AG04449 (cell line): ENCODE results near the gene ADAM15.

Experiments used
- CTCF ChIA-PET: fragments of 350-600 bp; formaldehyde crosslinking; extraction: SDS; loops from one replicate; lab custom pipeline; 2021; ENCODE audit warnings: antibody characterized with exemption; lab: Yijun Ruan, JAX
- POLR2A ChIA-PET: fragments of 400-600, 350-600 bp; formaldehyde crosslinking; extraction: SDS; loops from one replicate; lab custom pipeline; 2020; ENCODE audit warnings: antibody characterized with exemption, inconsistent platforms; lab: Yijun Ruan, JAX
- DNase-seq: peaks from one replicate; pipeline ENCODE4 v3.0.0-alpha.2; 2010; ENCODE audit warnings: low read depth, low spot score
- H3K4me3 ChIP-seq: 2 replicates; pipeline ENCODE4 v1.5.1; 2011; ENCODE audit warnings: low read depth, mild to moderate bottlenecking, control low read depth, low read length
- CTCF ChIP-seq: IDR thresholded peaks from one replicate; pipeline ENCODE4 v1.5.1; 2011; ENCODE audit warnings: mild to moderate bottlenecking, moderate library complexity, low read length, control low read depth, inconsistent platforms; ENCODE audit not compliant: insufficient read depth; ENCODE audit errors: missing control alignments

Gene ADAM15

GRCh38 chr1:155063550-155064110 lies 12.5 kb downstream of the ADAM15 start, which contains the start of gene EFNA4:
Gene EFNA4, plus strand, starts transcription at chr1:155063740. Its CDS starts 84 bp downstream, at chr1:155063824.
- POLR2A ChIA-PET: no interaction called here
- no peak for TF ChIP-seq CTCF
- H3K4me3 ChIP-seq: peak within 1 kb of the TSS; percentile 96
- DNase-seq: no peak
- CTCF ChIA-PET: interaction anchor here (1.3 to 17.3 kb wide), 8 partner anchors 11 to 109 kb away, joined by 3 to 433 read pairs (median 8); partner anchors contain the start of genes ADAM15, EFNA3 and KRTCAP2

GRCh38 chr1:155064111-155064831 lies 13.2 kb downstream of the ADAM15 start:
- POLR2A ChIA-PET: no interaction called here
- no peak for TF ChIP-seq CTCF
- H3K4me3 ChIP-seq: peak overlapping the region; percentile 96
- CTCF ChIA-PET: interaction anchor here (0.9 to 17.3 kb wide), 9 partner anchors 10 to 109 kb away, joined by 3 to 433 read pairs (median 7); partner anchors contain the start of genes ADAM15, EFNA3 and KRTCAP2
- no peak for DNase-seq

GRCh38 chr1:155064832-155065429 lies 13.8 kb downstream of the ADAM15 start:
- TF ChIP-seq CTCF: no peak
- POLR2A ChIA-PET: no interaction called here
- no peak overlapping the region for H3K4me3 ChIP-seq
- DNase-seq: no peak
- CTCF ChIA-PET: interaction anchor here (0.9 to 17.3 kb wide), 8 partner anchors 20 to 108 kb away, joined by 3 to 433 read pairs (median 6); partner anchors contain the start of genes ADAM15 and KRTCAP2

- CTCF ChIA-PET: interaction anchor here (1.4 to 17.3 kb wide), 3 partner anchors 8 to 21 kb away, joined by 6 to 433 read pairs (median 212); partner anchors contain the start of gene ADAM15
These were observed 15.7 kb downstream of the ADAM15 start for GRCh38 chr1:155066777-155067176.

GRCh38 chr1:155068599-155068998 lies 17.5 kb downstream of the ADAM15 start:
- TF ChIP-seq CTCF: no peak
- DNase-seq: no peak
- no peak overlapping the region for H3K4me3 ChIP-seq
- CTCF ChIA-PET: interaction anchor here (3.7 to 17.3 kb wide), 3 partner anchors 16 to 23 kb away, joined by 12 to 433 read pairs (median 212); partner anchors contain the start of gene ADAM15
- POLR2A ChIA-PET: no interaction called here

More at GRCh38 chr1:155066777-155067176, 15.7 kb downstream of the ADAM15 start:
- no peak for TF ChIP-seq CTCF
- POLR2A ChIA-PET: no interaction called here
- DNase-seq: no peak
- no peak overlapping the region for H3K4me3 ChIP-seq
